Vagina (tissue), 2 donors: ENCODE measurements around the gene CDKL5. TPM values are rescaled to one million over a fixed set of nuclear protein-coding genes. Genes with fewer than 3 reads are reported as not detected.
A peak's percentile ranks its signal among the peaks of the same experiment; 100 is the strongest.
"Not testable (repeated sequence)": the region's sequence is repeated elsewhere in the genome, so short reads cannot be mapped to it uniquely, and the experiment has no call there.

Experiments used
- DNase-seq, 2 donors: peaks; one replicate each; pipeline ENCODE4 v3.0.0-alpha.2; 2017; ENCODE audit errors: extremely low spot score in 2 of 2
- H3K27ac ChIP-seq: fragments of 200-600 bp; sonication (generic); one replicate; pipeline ENCODE4 v1.5.1; 2019
- H3K27me3 ChIP-seq: fragments of 200-600 bp; sonication (generic); one replicate; pipeline ENCODE4 v1.5.1; 2019
- H3K36me3 ChIP-seq, 2 donors: fragments of 200-600 bp; sonication (generic); one replicate each; pipeline ENCODE4 v1.5.1; 2017 to 2019
- H3K4me1 ChIP-seq: fragments of 200-600 bp; sonication (generic); one replicate; pipeline ENCODE4 v1.5.1; 2019
- H3K4me3 ChIP-seq, 2 donors: fragments of 200-600 bp; sonication (generic); 1 replicate in 1 of 2; 2 replicates in 1 of 2; pipeline ENCODE4 v1.5.1; 2016 to 2019
- H3K9me3 ChIP-seq: fragments of 200-600 bp; sonication (generic); one replicate; pipeline ENCODE4 v1.5.1; 2019
- CTCF ChIP-seq, 3 experiments: fragments of 450-650 bp in 2 of 3; fragments of 200-600 bp in 1 of 3; sonication (generic) in 1 of 3; IDR thresholded peaks; one replicate each; pipeline ENCODE4 v1.5.1; 2017 to 2019; ENCODE audit warnings: antibody characterized with exemption in 3 of 3, mild to moderate bottlenecking in 2 of 3, moderate library complexity in 2 of 3
- POLR2A ChIP-seq, 2 donors: fragments of 450-650 bp; IDR thresholded peaks; one replicate each; pipeline ENCODE4 v1.6.1; 2017; ENCODE audit warnings: antibody characterized with exemption in 2 of 2, mild to moderate bottlenecking in 2 of 2, moderate library complexity in 2 of 2
- POLR2AphosphoS5 ChIP-seq, 2 donors: sonication (generic); formaldehyde crosslinking; IDR thresholded peaks; one replicate each; pipeline ENCODE4 v1.9.0; 2017; ENCODE audit warnings: antibody characterized with exemption in 2 of 2, mild to moderate bottlenecking in 2 of 2, low read depth in 1 of 2; ENCODE audit not compliant: insufficient read depth in 1 of 2
- intact Hi-C: fragments of 100-400 bp; cut with DNase I; formaldehyde crosslinking; loops from one replicate; pipeline ENCODE4 v1.15.1; 2023
- total RNA-seq: library from RNA; depleted of rRNA; stranded (reverse); fragments of >200 nt; gene quantifications from one replicate; pipeline ENCODE4 v1.2.3, GENCODE V29; 2016

Gene CDKL5
- total RNA-seq, 1 donor from 2014 or later: 9.1 TPM

GRCh38 chrX:18422886-18423285 is 2.5 kb upstream of the CDKL5 start:
- Histone ChIP-seq H3K9me3 (no peaks in the 10 kb centered on the region), H3K4me3 (no peak overlapping the region), H3K36me3 (no peaks in the 10 kb centered on the region), H3K27ac (no peak overlapping the region), H3K4me1 (no peaks in the 10 kb centered on the region), H3K27me3 (no peaks in the 10 kb centered on the region)
- DNase-seq: no peak
- intact Hi-C loops: no loop called here
- TF ChIP-seq POLR2A (IDR thresholded peaks at IDR 0.05): no peak
- no peak for TF ChIP-seq POLR2AphosphoS5 (IDR thresholded peaks at IDR 0.05; ENCODE audit: insufficient read depth in 1 of 2, low read depth in 1 of 2)
- TF ChIP-seq CTCF (IDR thresholded peaks at IDR 0.05): no peak

DNA sequence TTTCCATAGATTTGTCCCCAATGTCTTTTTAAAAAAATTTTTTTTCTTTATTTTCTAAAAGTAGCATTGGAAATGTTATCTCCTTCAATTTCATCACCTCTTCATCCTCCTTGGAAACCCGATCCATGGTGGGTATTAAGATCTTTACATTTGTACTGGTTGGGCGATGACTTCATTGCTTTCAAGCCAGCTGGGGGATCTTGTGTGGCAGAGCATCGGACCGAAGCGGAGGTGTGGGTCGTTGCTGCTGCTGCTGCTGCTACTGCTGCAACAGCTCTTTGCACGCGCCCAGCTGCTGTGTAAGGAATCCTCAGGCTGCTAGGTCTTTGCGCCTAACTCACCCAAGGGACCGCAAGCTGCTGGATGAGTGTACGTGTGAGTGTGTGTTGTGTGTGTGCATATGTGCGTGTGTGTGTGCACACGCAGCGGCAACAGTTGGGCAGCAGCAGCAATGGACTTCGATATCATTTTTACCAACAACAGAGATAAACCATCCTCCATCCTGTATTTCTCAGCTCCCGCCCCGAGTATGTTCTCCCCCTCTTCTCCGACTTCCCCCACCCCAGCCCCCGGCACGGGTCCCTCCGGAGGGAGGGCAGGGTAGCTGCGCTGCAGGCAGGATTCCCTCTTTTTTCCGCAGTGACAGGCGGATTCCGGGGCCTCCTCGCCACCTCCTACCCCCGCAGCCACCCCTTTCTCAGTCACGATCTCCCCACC is 768 bp upstream of the CDKL5 start:
- peak overlapping the region; percentile 65 for H3K27ac ChIP-seq
- no peak for DNase-seq
- H3K9me3 ChIP-seq: no peaks in the 10 kb centered on the region
- no peaks in the 10 kb centered on the region for H3K27me3 ChIP-seq
- TF ChIP-seq POLR2A (IDR thresholded peaks at IDR 0.05): no peak
- TF ChIP-seq POLR2AphosphoS5 (IDR thresholded peaks at IDR 0.05; ENCODE audit: insufficient read depth in 1 of 2, low read depth in 1 of 2): no peak
- TF ChIP-seq CTCF (IDR thresholded peaks at IDR 0.05): no peak
- peak overlapping the region; percentile 65 to 80 for H3K4me3 ChIP-seq
- intact Hi-C loops: no loop called here
- no peaks in the 10 kb centered on the region for H3K4me1 ChIP-seq
- H3K36me3 ChIP-seq: no peaks in the 10 kb centered on the region

GRCh38 chrX:18426004-18426320 is 554 bp downstream of the CDKL5 start:
- H3K9me3 ChIP-seq: no peaks in the 10 kb centered on the region
- no peaks in the 10 kb centered on the region for H3K36me3 ChIP-seq
- intact Hi-C loops: no loop called here
- H3K4me3 ChIP-seq: peak overlapping the region; percentile 65 to 80
- no peaks in the 10 kb centered on the region for H3K4me1 ChIP-seq
- no peak for TF ChIP-seq POLR2A (IDR thresholded peaks at IDR 0.05)
- TF ChIP-seq POLR2AphosphoS5 (IDR thresholded peaks at IDR 0.05; ENCODE audit: insufficient read depth in 1 of 2, low read depth in 1 of 2): no peak
- no peak for TF ChIP-seq CTCF (IDR thresholded peaks at IDR 0.05)
- DNase-seq: no peak
- no peaks in the 10 kb centered on the region for H3K27me3 ChIP-seq
- H3K27ac ChIP-seq: peak overlapping the region; percentile 81

GRCh38 chrX:18428006-18428405 is 2.6 kb downstream of the CDKL5 start:
- H3K4me3 ChIP-seq: no peak overlapping the region
- DNase-seq: no peak
- TF ChIP-seq POLR2AphosphoS5 (IDR thresholded peaks at IDR 0.05; ENCODE audit: insufficient read depth in 1 of 2, low read depth in 1 of 2) (no peak), CTCF (IDR thresholded peaks at IDR 0.05) (no peak), POLR2A (IDR thresholded peaks at IDR 0.05) (no peak)
- no peak overlapping the region for H3K27ac ChIP-seq
- no peaks in the 10 kb centered on the region for H3K4me1 ChIP-seq
- H3K27me3 ChIP-seq: no peaks in the 10 kb centered on the region
- intact Hi-C loops: no loop called here
- no peaks in the 10 kb centered on the region for H3K9me3 ChIP-seq
- no peaks in the 10 kb centered on the region for H3K36me3 ChIP-seq

DNA sequence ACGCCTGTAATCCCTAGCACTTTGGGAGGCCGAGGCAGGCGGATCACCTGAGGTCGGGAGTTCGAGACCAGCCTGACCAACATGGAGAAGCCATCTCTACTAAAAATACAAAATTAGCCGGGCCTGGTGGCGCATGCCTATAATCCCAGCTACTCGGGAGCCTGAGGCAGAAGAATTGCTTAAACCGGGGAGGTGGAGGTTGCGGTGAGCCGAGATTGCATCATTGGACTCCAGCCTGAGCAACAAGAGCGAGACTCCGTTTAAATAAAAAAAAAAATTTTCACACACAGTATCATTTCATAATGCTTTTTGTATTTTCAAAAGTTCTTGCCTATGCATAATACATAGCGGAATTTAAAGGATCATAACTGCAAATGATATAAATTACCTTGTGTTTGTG is 7.9 kb downstream of the CDKL5 start:
- H3K4me1 ChIP-seq, H3K4me3 ChIP-seq, H3K9me3 ChIP-seq, H3K27ac ChIP-seq, intact Hi-C loops, H3K27me3 ChIP-seq, DNase-seq, H3K36me3 ChIP-seq: not testable (repeated sequence)
